A673 (cell line): ENCODE results near the gene TSHZ2. TPM values are rescaled to one million over a fixed set of nuclear protein-coding genes. Genes with fewer than 3 reads are reported as not detected.

ENCODE experiments used
- BruUV-seq: library from RNA; stranded (reverse); fragments of 400-500 nt; replicated peaks from 2 replicates; lab custom pipeline; 2021; lab: Mats Ljungman, UMichigan
- CTCF ChIA-PET: fragments of 300-600 bp; sonication (Branson Sonifier 250); formaldehyde crosslinking; loops from one replicate; lab custom pipeline; 2022; ENCODE audit warnings: antibody characterized with exemption; lab: Charles Lee
- POLR2A ChIA-PET: fragments of 300-600 bp; sonication (Branson Sonifier 250); formaldehyde crosslinking; loops from one replicate; lab custom pipeline; 2022; ENCODE audit warnings: antibody characterized with exemption; ENCODE audit not compliant: low non-redundant PET; lab: Charles Lee
- DNase-seq: peaks from one replicate; pipeline ENCODE4 v3.0.0-alpha.2; 2015; ENCODE audit warnings: low spot score
- H3K27ac ChIP-seq: fragments of 200-600 bp; sonication (generic); 2 replicates; pipeline ENCODE4 v1.5.1; 2016; ENCODE audit warnings: mixed run types, low read depth, mild to moderate bottlenecking, mixed read lengths, antibody characterized with exemption, low read length; ENCODE audit not compliant: poor library complexity, severe bottlenecking
- H3K27me3 ChIP-seq: fragments of 200-600 bp; sonication (generic); replicated peaks from 2 replicates; pipeline ENCODE4 v1.6.1; 2017; ENCODE audit warnings: mixed run types, low read depth, mild to moderate bottlenecking, mixed read lengths, antibody characterized with exemption, low read length; ENCODE audit not compliant: insufficient read depth, poor library complexity
- H3K36me3 ChIP-seq: fragments of 200-600 bp; sonication (generic); 2 replicates; pipeline ENCODE4 v1.6.1; 2016; ENCODE audit warnings: mixed run types, mild to moderate bottlenecking, mixed read lengths, antibody characterized with exemption, low read length; ENCODE audit not compliant: insufficient read depth, poor library complexity, severe bottlenecking
- H3K4me1 ChIP-seq: fragments of 200-600 bp; sonication (generic); 2 replicates; pipeline ENCODE4 v1.6.1; 2017; ENCODE audit warnings: mixed run types, mild to moderate bottlenecking, mixed read lengths, antibody characterized with exemption, low read length; ENCODE audit not compliant: insufficient read depth, poor library complexity, severe bottlenecking
- H3K4me3 ChIP-seq: fragments of 200-600 bp; sonication (generic); 2 replicates; pipeline ENCODE4 v1.5.1; 2016; ENCODE audit warnings: low read depth, mixed run types, mild to moderate bottlenecking, mixed read lengths, low read length; ENCODE audit not compliant: poor library complexity, severe bottlenecking
- H3K9me3 ChIP-seq: fragments of 200-600 bp; sonication (generic); 2 replicates; pipeline ENCODE4 v1.6.1; 2016; ENCODE audit warnings: mixed run types, low read depth, mild to moderate bottlenecking, mixed read lengths, antibody characterized with exemption, low read length; ENCODE audit not compliant: poor library complexity, severe bottlenecking
- CTCF ChIP-seq: fragments of 300-800, 200-600 bp; sonication (generic); conservative IDR thresholded peaks from 2 replicates; pipeline ENCODE4 v1.5.1; 2017; ENCODE audit warnings: low read depth, mild to moderate bottlenecking, antibody characterized with exemption, low read length, moderate library complexity, mixed read lengths
- EZH2 ChIP-seq: fragments of 200-600 bp; sonication (generic); IDR thresholded peaks from 2 replicates; pipeline ENCODE4 v1.6.1; 2017; ENCODE audit warnings: borderline replicate concordance, low read depth, mild to moderate bottlenecking, mixed read lengths, antibody characterized with exemption, low read length; ENCODE audit not compliant: poor library complexity, severe bottlenecking
- intact Hi-C: fragments of 100-400 bp; cut with micrococcal nuclease; formaldehyde crosslinking; loops from one replicate; pipeline ENCODE4 v1.10.0; 2022; ENCODE audit not compliant: unreplicated experiment
- total RNA-seq: library from RNA; stranded (reverse); gene quantifications from 2 replicates; pipeline ENCODE4 v1.2.3, GENCODE V29; 2021

Gene TSHZ2
- total RNA-seq, 1 experiment from 2014 or later, result 4.1 TPM

DNA sequence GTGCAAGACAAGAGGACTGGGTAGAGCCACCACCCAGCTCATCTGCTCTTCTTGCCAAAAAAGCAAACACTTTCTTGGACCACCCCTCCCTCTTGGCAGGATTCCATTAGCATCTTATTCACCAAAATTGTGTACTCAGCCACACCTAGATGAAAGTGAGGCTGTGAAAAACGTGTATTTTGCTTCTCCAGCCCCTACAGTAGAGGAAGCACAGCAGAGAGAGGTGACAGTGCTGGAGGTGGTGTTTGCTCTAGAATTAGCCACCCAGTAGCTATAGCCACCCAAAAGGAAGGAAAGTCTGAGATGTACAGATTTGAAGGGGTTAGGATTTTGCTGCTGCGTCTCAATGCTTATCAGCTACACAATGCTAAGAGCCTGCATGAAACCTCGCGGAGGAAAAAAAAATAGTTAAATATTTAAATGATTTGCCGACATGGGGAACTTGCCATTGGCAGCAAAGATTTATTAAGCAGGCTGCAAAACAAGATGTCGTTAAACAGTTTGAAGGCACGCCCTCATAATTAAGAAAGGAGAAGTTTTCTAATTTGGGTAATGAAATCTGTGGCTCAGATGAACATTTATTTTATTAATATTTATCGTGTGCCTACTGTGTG is 334.1 kb downstream of the TSHZ2 start:
- intact Hi-C loops, result no loop called here
- no peak for TF ChIP-seq EZH2
- ChIA-PET POLR2A (no interaction called here), CTCF (no interaction called here)
- BruUV-seq, result no TSS peak
- no peaks in the 10 kb centered on the region for H3K27me3 ChIP-seq
- H3K9me3 ChIP-seq, result no peaks in the 10 kb centered on the region
- H3K4me3 ChIP-seq, result no peak overlapping the region
- DNase-seq, result no peak
- H3K36me3 ChIP-seq, result no peaks in the 10 kb centered on the region
- no peak overlapping the region for H3K27ac ChIP-seq
- H3K4me1 ChIP-seq, result peaks cover 7% of the 10 kb centered on the region

DNA sequence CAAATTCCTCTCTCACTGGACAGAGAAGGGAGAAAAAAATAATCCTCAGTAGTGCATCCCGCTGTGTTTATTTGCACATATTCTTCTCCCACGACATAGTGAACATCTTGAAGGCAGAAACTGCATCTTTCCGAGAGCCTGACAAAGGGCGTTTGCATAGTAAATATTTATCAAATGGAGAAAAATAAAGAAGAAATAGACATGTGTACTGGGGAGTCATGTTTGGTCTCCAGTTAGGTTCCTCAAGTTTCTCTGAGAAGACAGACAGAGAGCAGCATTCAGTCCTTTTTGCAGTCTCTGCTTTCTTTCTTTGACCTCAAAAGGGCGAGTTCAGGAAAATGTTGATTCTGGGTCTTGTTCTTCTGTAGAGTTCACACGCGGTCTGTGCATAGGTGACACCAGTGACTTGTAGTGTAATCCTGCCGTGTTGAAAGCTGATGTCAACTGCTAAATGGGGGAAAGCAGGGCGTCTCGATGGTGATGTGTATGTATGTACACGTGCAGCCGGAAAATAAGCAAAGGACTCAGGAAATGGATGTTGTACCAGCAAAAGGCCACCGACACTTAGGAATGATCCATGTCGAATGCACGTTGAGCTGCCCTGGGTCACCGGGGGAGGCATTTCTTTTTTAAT is 335.9 kb downstream of the TSHZ2 start:
- Histone ChIP-seq H3K36me3 (no peaks in the 10 kb centered on the region), H3K9me3 (no peaks in the 10 kb centered on the region), H3K27me3 (no peaks in the 10 kb centered on the region), H3K4me3 (no peak overlapping the region), H3K4me1 (peaks cover 1% of the 10 kb centered on the region), H3K27ac (no peak overlapping the region)
- DNase-seq, result no peak
- intact Hi-C loops, result no loop called here
- CTCF ChIA-PET, result no interaction called here
- POLR2A ChIA-PET, result interaction anchor here (0.6 kb wide), 1 partner anchor 156 kb away, joined by 4 read pairs; no protein-coding TSS in a partner anchor
- no TSS peak for BruUV-seq
- no peak for TF ChIP-seq EZH2
- TF ChIP-seq CTCF, result no peak

DNA sequence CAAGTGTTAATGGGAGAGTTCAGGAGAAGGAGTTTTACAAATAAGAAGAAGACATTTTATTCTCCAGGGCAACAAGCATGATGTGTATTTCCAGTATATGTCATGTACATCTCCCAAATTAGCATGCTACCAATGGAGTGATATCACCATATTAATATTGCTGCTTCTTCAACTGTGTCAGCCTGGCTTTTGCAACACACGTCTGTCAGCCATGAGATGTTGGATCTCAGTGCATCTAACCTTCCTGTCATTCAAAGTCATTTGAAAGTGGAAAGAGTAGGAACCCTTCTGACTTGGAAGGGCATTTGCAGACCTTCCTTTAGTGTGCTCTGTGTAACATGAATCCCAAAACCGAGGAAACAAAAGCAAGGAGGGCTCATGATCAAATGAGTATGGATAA is 337.4 kb downstream of the TSHZ2 start:
- Histone ChIP-seq H3K4me1 (no peaks in the 10 kb centered on the region), H3K9me3 (no peaks in the 10 kb centered on the region), H3K27me3 (no peaks in the 10 kb centered on the region), H3K27ac (no peak overlapping the region), H3K36me3 (no peaks in the 10 kb centered on the region), H3K4me3 (no peak overlapping the region)
- POLR2A ChIA-PET, result no interaction called here
- DNase-seq, result no peak
- TF ChIP-seq EZH2 (no peak), CTCF (no peak)
- no TSS peak for BruUV-seq
- intact Hi-C loops, result no loop called here
- CTCF ChIA-PET, result no interaction called here

- no TSS peak for BruUV-seq
Observed at GRCh38 chr20:53312957-53313356, 340.8 kb downstream of the TSHZ2 start.

More at GRCh38 chr20:53312957-53313356, 340.8 kb downstream of the TSHZ2 start:
- no peaks in the 10 kb centered on the region for H3K9me3 ChIP-seq
- TF ChIP-seq CTCF, result no peak
- no peak for TF ChIP-seq EZH2
- H3K36me3 ChIP-seq, result no peaks in the 10 kb centered on the region
- H3K4me1 ChIP-seq, result no peaks in the 10 kb centered on the region
- intact Hi-C loops, result no loop called here
- DNase-seq, result no peak
- H3K4me3 ChIP-seq, result no peak overlapping the region
- ChIA-PET POLR2A (no interaction called here), CTCF (interaction anchor here (0.6 kb wide), 1 partner anchor 539 kb away, joined by 4 read pairs; no protein-coding TSS in a partner anchor)
- no peaks in the 10 kb centered on the region for H3K27me3 ChIP-seq
- H3K27ac ChIP-seq, result no peak overlapping the region
